ENCODE data around the gene CLMN. TPM values are rescaled to one million over a fixed set of nuclear protein-coding genes. Genes with fewer than 3 reads are reported as not detected.
A peak's percentile ranks its signal among the peaks of the same experiment; 100 is the strongest.

CLMN gene
- total and polyA plus RNA-seq, 2 of the 13 experiments (the other 11 are each of a cell fraction or from before 2014, with no cell fraction given): 15.1 to 16.7 TPM

GRCh38 chr14:95291859-95292542, 27.7 kb downstream of the CLMN start:
- 84% methylated on average over 6 of the region's 6 CpGs for WGBS (ENCODE audit: low lambda C conversion rate)
- no peak overlapping the region for H3K27ac ChIP-seq (ENCODE audit: extremely low read length, insufficient read depth, low read length)
- peaks cover 6% of the 10 kb centered on the region for H3K79me2 ChIP-seq (ENCODE audit: insufficient read depth, low read length)
- peak overlapping the region; percentile 50; the same call in 1 of the 2 replicates for H3K4me2 ChIP-seq (ENCODE audit: low read depth, low read length)
- no peak for FAIRE-seq
- ChIA-PET CTCF (ENCODE audit: low intra/inter-chr PET ratio, low total read pairs) (no interaction called here), POLR2A (interaction anchor here (0.9 to 1.5 kb wide), 2 partner anchors 8 to 19 kb away, joined by 4 to 6 read pairs; no protein-coding TSS in a partner anchor)
- intact Hi-C loops (cut with micrococcal nuclease; ENCODE audit: unreplicated experiment) (no loop called here), in situ Hi-C loops (cut with HindIII; ENCODE audit: extremely low pct_ligation_motif_present, low pct_unique_long_range_greater_than_20kb) (no loop called here)
- H4K20me1 ChIP-seq (ENCODE audit: insufficient read depth, low read length): no peaks in the 10 kb centered on the region
- DNase-seq (ENCODE audit: low spot score): no peak
- TF ChIP-seq NPAS2 (CRISPR knock-in tag; IDR thresholded peaks at IDR 0.05; ENCODE audit: borderline replicate concordance) (no peak), CHD4 (IDR thresholded peaks at IDR 0.05; ENCODE audit: borderline replicate concordance, low read length) (peak; percentile 64; the same call in 1 of the 2 replicates), ZNF629 (CRISPR knock-in tag; conservative IDR thresholded peaks at IDR 0.05) (peak; percentile 89), ONECUT2 (CRISPR knock-in tag; IDR thresholded peaks at IDR 0.05) (peak; percentile 85; the same call in 1 of the 2 replicates), THRA (CRISPR knock-in tag; IDR thresholded peaks at IDR 0.05; ENCODE audit: borderline replicate concordance) (peak; percentile 59; the same call in 1 of the 2 replicates), SRSF4 (IDR thresholded peaks at IDR 0.05; ENCODE audit: low read depth, low read length, poor library complexity, severe bottlenecking) (no peak), HNRNPK (IDR thresholded peaks at IDR 0.05; ENCODE audit: low read depth, low read length, poor library complexity, severe bottlenecking) (peak; percentile 94), ZNF737 (CRISPR knock-in tag; IDR thresholded peaks at IDR 0.05; ENCODE audit: borderline replicate concordance) (no peak), RXRB (CRISPR knock-in tag; IDR thresholded peaks at IDR 0.05; ENCODE audit: borderline replicate concordance) (peak; percentile 50), REST (IDR thresholded peaks at IDR 0.05; ENCODE audit: borderline replicate concordance in 1 of 2, low read depth in 1 of 2, low read length in 2 of 2) (no peak), ZMYM3 (CRISPR knock-in tag; IDR thresholded peaks at IDR 0.05) (peak; percentile 23; the same call in 1 of the 2 replicates), LCORL (IDR thresholded peaks at IDR 0.05) (peak; percentile 95), LCORL (CRISPR knock-in tag; IDR thresholded peaks at IDR 0.05) (no peak), MXI1 (IDR thresholded peaks at IDR 0.05; ENCODE audit: borderline replicate concordance, low read depth, low read length) (0 out of 3 replicates have a peak, but pooled peaks have one; percentile 24)
- ATAC-seq: no peak
- peaks cover 58% of the 10 kb centered on the region for H3K4me1 ChIP-seq (ENCODE audit: insufficient read depth, low read length)
- H3K9ac ChIP-seq (ENCODE audit: insufficient read depth, low read depth, low read length): no peak overlapping the region
- H3K9me3 ChIP-seq (ENCODE audit: low read length): no peaks in the 10 kb centered on the region
- BruUV-seq (replicated peaks): no TSS peak
- no peaks in the 10 kb centered on the region for H3K27me3 ChIP-seq (ENCODE audit: control insufficient read depth in 1 of 2, insufficient read depth in 2 of 2, low read length in 2 of 2)
- no peak overlapping the region for H3K4me3 ChIP-seq (replicated peaks in 1 of 3; ENCODE audit: insufficient read depth in 1 of 3, low read depth in 2 of 3, low read length in 3 of 3)
- no peak overlapping the region for H2AFZ ChIP-seq (ENCODE audit: low read length)
- no peaks in the 10 kb centered on the region for H3K36me3 ChIP-seq (replicated peaks in 1 of 2; ENCODE audit: control insufficient read depth in 1 of 2, insufficient read depth in 2 of 2, low read length in 2 of 2)

Data from HepG2 (cell line).